ENCODE results near the gene RTTN.
"Not testable (repeated sequence)": the region's sequence is repeated elsewhere in the genome, so short reads cannot be mapped to it uniquely, and the experiment has no call there.

Gene RTTN

GRCh38 chr18:70102854-70103253 lies 102.6 kb downstream of the RTTN start:
- not testable (repeated sequence) for H3K27ac Mint-ChIP-seq, H3K4me1 Mint-ChIP-seq, H3K4me3 Mint-ChIP-seq, H3K9me3 Mint-ChIP-seq, H3K27me3 Mint-ChIP-seq, ATAC-seq
- H3K36me3 Mint-ChIP-seq = peaks cover 76% of the 10 kb centered on the region

- no peaks in the 10 kb centered on the region for H3K4me1 Mint-ChIP-seq
Observed at GRCh38 chr18:70089858-70090257, 115.6 kb downstream of the RTTN start.

GRCh38 chr18:70086085-70086484 lies 119.4 kb downstream of the RTTN start:
- H3K27ac Mint-ChIP-seq = no peak overlapping the region
- no peaks in the 10 kb centered on the region for H3K27me3 Mint-ChIP-seq
- peaks cover 18% of the 10 kb centered on the region for H3K36me3 Mint-ChIP-seq
- H3K4me1 Mint-ChIP-seq = no peaks in the 10 kb centered on the region
- no peak overlapping the region for H3K4me3 Mint-ChIP-seq
- no peaks in the 10 kb centered on the region for H3K9me3 Mint-ChIP-seq
- ATAC-seq = no peak

More at GRCh38 chr18:70089858-70090257, 115.6 kb downstream of the RTTN start:
- peaks cover 4% of the 10 kb centered on the region for H3K9me3 Mint-ChIP-seq
- peak overlapping the region; percentile 2 for H3K27ac Mint-ChIP-seq
- no peak overlapping the region for H3K4me3 Mint-ChIP-seq
- H3K27me3 Mint-ChIP-seq = no peaks in the 10 kb centered on the region
- peaks cover 12% of the 10 kb centered on the region for H3K36me3 Mint-ChIP-seq
- no peak for ATAC-seq

GRCh38 chr18:70085641-70086040 lies 119.8 kb downstream of the RTTN start:
- no peaks in the 10 kb centered on the region for H3K9me3 Mint-ChIP-seq
- no peaks in the 10 kb centered on the region for H3K4me1 Mint-ChIP-seq
- H3K4me3 Mint-ChIP-seq = no peak overlapping the region
- H3K27me3 Mint-ChIP-seq = no peaks in the 10 kb centered on the region
- ATAC-seq = no peak
- H3K27ac Mint-ChIP-seq = no peak overlapping the region
- H3K36me3 Mint-ChIP-seq = peaks cover 18% of the 10 kb centered on the region

GRCh38 chr18:70082430-70082829 lies 123.1 kb downstream of the RTTN start:
- Mint-ChIP-seq H3K27ac (no peak overlapping the region), H3K27me3 (no peaks in the 10 kb centered on the region), H3K9me3 (no peaks in the 10 kb centered on the region), H3K4me1 (no peaks in the 10 kb centered on the region), H3K4me3 (no peak overlapping the region), H3K36me3 (peaks cover 28% of the 10 kb centered on the region)
- ATAC-seq = no peak

GRCh38 chr18:70078106-70078505 lies 127.4 kb downstream of the RTTN start:
- no peak for ATAC-seq
- no peaks in the 10 kb centered on the region for H3K9me3 Mint-ChIP-seq
- H3K27me3 Mint-ChIP-seq = no peaks in the 10 kb centered on the region
- peaks cover 39% of the 10 kb centered on the region for H3K36me3 Mint-ChIP-seq
- no peaks in the 10 kb centered on the region for H3K4me1 Mint-ChIP-seq
- no peak overlapping the region for H3K27ac Mint-ChIP-seq
- H3K4me3 Mint-ChIP-seq = no peak overlapping the region

GRCh38 chr18:70075906-70076305 lies 129.6 kb downstream of the RTTN start:
- no peak for ATAC-seq

GRCh38 chr18:70074116-70074515 lies 131.4 kb downstream of the RTTN start:
- Mint-ChIP-seq H3K36me3 (peaks cover 39% of the 10 kb centered on the region), H3K9me3 (no peaks in the 10 kb centered on the region), H3K4me3 (no peak overlapping the region), H3K27me3 (no peaks in the 10 kb centered on the region), H3K4me1 (no peaks in the 10 kb centered on the region), H3K27ac (no peak overlapping the region)
- no peak for ATAC-seq

More at GRCh38 chr18:70075906-70076305, 129.6 kb downstream of the RTTN start:
- no peaks in the 10 kb centered on the region for H3K4me1 Mint-ChIP-seq
- H3K27me3 Mint-ChIP-seq = no peaks in the 10 kb centered on the region
- H3K4me3 Mint-ChIP-seq = no peak overlapping the region
- peaks cover 38% of the 10 kb centered on the region for H3K36me3 Mint-ChIP-seq
- H3K9me3 Mint-ChIP-seq = no peaks in the 10 kb centered on the region
- no peak overlapping the region for H3K27ac Mint-ChIP-seq

GRCh38 chr18:70073432-70073831 lies 132.1 kb downstream of the RTTN start:
- no peak overlapping the region for H3K27ac Mint-ChIP-seq
- peaks cover 41% of the 10 kb centered on the region for H3K36me3 Mint-ChIP-seq
- H3K4me1 Mint-ChIP-seq = no peaks in the 10 kb centered on the region
- no peak overlapping the region for H3K4me3 Mint-ChIP-seq
- H3K27me3 Mint-ChIP-seq = no peaks in the 10 kb centered on the region
- H3K9me3 Mint-ChIP-seq = no peaks in the 10 kb centered on the region
- no peak for ATAC-seq

GRCh38 chr18:70072678-70073077 lies 132.8 kb downstream of the RTTN start:
- H3K4me1 Mint-ChIP-seq = no peaks in the 10 kb centered on the region
- no peak overlapping the region for H3K27ac Mint-ChIP-seq
- no peak overlapping the region for H3K4me3 Mint-ChIP-seq
- ATAC-seq = no peak
- H3K27me3 Mint-ChIP-seq = no peaks in the 10 kb centered on the region
- peaks cover 41% of the 10 kb centered on the region for H3K36me3 Mint-ChIP-seq
- H3K9me3 Mint-ChIP-seq = no peaks in the 10 kb centered on the region

GRCh38 chr18:70069965-70070364 lies 135.5 kb downstream of the RTTN start:
- H3K9me3 Mint-ChIP-seq = no peaks in the 10 kb centered on the region
- H3K36me3 Mint-ChIP-seq = peaks cover 46% of the 10 kb centered on the region
- no peak overlapping the region for H3K4me3 Mint-ChIP-seq
- no peak overlapping the region for H3K27ac Mint-ChIP-seq
- H3K4me1 Mint-ChIP-seq = no peaks in the 10 kb centered on the region
- no peak for ATAC-seq
- no peaks in the 10 kb centered on the region for H3K27me3 Mint-ChIP-seq

- H3K9me3 Mint-ChIP-seq = no peaks in the 10 kb centered on the region
- no peak overlapping the region for H3K27ac Mint-ChIP-seq
- ATAC-seq = no peak
- H3K4me3 Mint-ChIP-seq = no peak overlapping the region
- no peaks in the 10 kb centered on the region for H3K4me1 Mint-ChIP-seq
- peaks cover 46% of the 10 kb centered on the region for H3K36me3 Mint-ChIP-seq
- H3K27me3 Mint-ChIP-seq = no peaks in the 10 kb centered on the region
Observed at GRCh38 chr18:70069382-70069781, 136.1 kb downstream of the RTTN start.

- Mint-ChIP-seq H3K27ac (no peak overlapping the region), H3K4me3 (no peak overlapping the region)
- no peak for ATAC-seq
Observed at GRCh38 chr18:70068981-70069380, 136.5 kb downstream of the RTTN start.

GRCh38 chr18:70059684-70060083 lies 145.8 kb downstream of the RTTN start:
- Mint-ChIP-seq H3K4me3 (no peak overlapping the region), H3K4me1 (peaks cover 7% of the 10 kb centered on the region), H3K9me3 (no peaks in the 10 kb centered on the region), H3K27me3 (no peaks in the 10 kb centered on the region), H3K27ac (no peak overlapping the region), H3K36me3 (peaks cover 64% of the 10 kb centered on the region)
- ATAC-seq = no peak

More at GRCh38 chr18:70068981-70069380, 136.5 kb downstream of the RTTN start:
- Mint-ChIP-seq H3K36me3 (peaks cover 45% of the 10 kb centered on the region), H3K4me1 (no peaks in the 10 kb centered on the region), H3K27me3 (no peaks in the 10 kb centered on the region), H3K9me3 (no peaks in the 10 kb centered on the region)

GRCh38 chr18:70058916-70059315 lies 146.6 kb downstream of the RTTN start:
- Mint-ChIP-seq H3K27ac (no peak overlapping the region), H3K27me3 (no peaks in the 10 kb centered on the region), H3K4me3 (no peak overlapping the region), H3K9me3 (no peaks in the 10 kb centered on the region), H3K36me3 (peaks cover 60% of the 10 kb centered on the region), H3K4me1 (peaks cover 7% of the 10 kb centered on the region)
- peak; percentile 78 for ATAC-seq

- Mint-ChIP-seq H3K4me3 (no peak overlapping the region), H3K4me1 (no peaks in the 10 kb centered on the region), H3K27me3 (no peaks in the 10 kb centered on the region), H3K27ac (no peak overlapping the region), H3K9me3 (no peaks in the 10 kb centered on the region), H3K36me3 (peaks cover 36% of the 10 kb centered on the region)
- no peak for ATAC-seq
Observed at GRCh38 chr18:70047931-70048603, 157.4 kb downstream of the RTTN start.
